SW 1271 (cell line): ENCODE measurements around the gene CACNB1.
A peak's percentile ranks its signal among the peaks of the same experiment; 100 is the strongest.
"Not testable (repeated sequence)": the region's sequence is repeated elsewhere in the genome, so short reads cannot be mapped to it uniquely, and the experiment has no call there.

Experiments
- DNase-seq, 2 experiments: peaks; one replicate each; lab custom pipeline; 2025; lab: John Stamatoyannopoulos, UW

Gene CACNB1

GRCh38 chr17:39151150-39151942 lies 46.1 kb downstream of the CACNB1 start, which contains the start of gene PLXDC1:
PLXDC1 (minus strand) TSS chr17:39151637; CDS start chr17:39151437, 200 bp downstream.
- no peak for DNase-seq

GRCh38 chr17:39150795-39151149 lies 46.7 kb downstream of the CACNB1 start:
- DNase-seq = no peak

- no peak for DNase-seq
These were observed 47.3 kb downstream of the CACNB1 start for GRCh38 chr17:39150104-39150634.

GRCh38 chr17:39147221-39148185 lies 50.0 kb downstream of the CACNB1 start:
- no peak for DNase-seq

GRCh38 chr17:39146273-39146672 lies 51.2 kb downstream of the CACNB1 start:
- DNase-seq = no peak

- DNase-seq = no peak
These were observed 52.3 kb downstream of the CACNB1 start for GRCh38 chr17:39145143-39145542.

- DNase-seq = no peak
These were observed 53.0 kb downstream of the CACNB1 start for GRCh38 chr17:39144416-39144840.

- DNase-seq = no peak
These were observed 53.8 kb downstream of the CACNB1 start for GRCh38 chr17:39143552-39144093.

- no peak for DNase-seq
These were observed 55.4 kb downstream of the CACNB1 start for GRCh38 chr17:39141915-39142664.

- no peak for DNase-seq
These were observed 56.2 kb downstream of the CACNB1 start for GRCh38 chr17:39141294-39141693.

- DNase-seq = no peak
These were observed 57.9 kb downstream of the CACNB1 start for GRCh38 chr17:39139561-39139960.

- DNase-seq = peak; percentile 34 to 47
These were observed 58.3 kb downstream of the CACNB1 start for GRCh38 chr17:39139161-39139511.

GRCh38 chr17:39138431-39139160 lies 58.9 kb downstream of the CACNB1 start:
- no peak for DNase-seq

GRCh38 chr17:39134878-39135277 lies 62.6 kb downstream of the CACNB1 start:
- no peak for DNase-seq

GRCh38 chr17:39132192-39132610 lies 65.3 kb downstream of the CACNB1 start:
- DNase-seq = no peak

- DNase-seq = no peak
These were observed 65.9 kb downstream of the CACNB1 start for GRCh38 chr17:39131616-39132015.

- DNase-seq = no peak
These were observed 67.3 kb downstream of the CACNB1 start for GRCh38 chr17:39130205-39130604.

GRCh38 chr17:39129544-39129943 lies 67.9 kb downstream of the CACNB1 start:
- DNase-seq = not testable (repeated sequence)

GRCh38 chr17:39126436-39126835 lies 71.0 kb downstream of the CACNB1 start:
- no peak for DNase-seq

- no peak for DNase-seq
These were observed 72.2 kb downstream of the CACNB1 start for GRCh38 chr17:39125143-39125875.
